Measurements from ENCODE around the gene SIK3.
"Not testable (repeated sequence)": the region's sequence is repeated elsewhere in the genome, so short reads cannot be mapped to it uniquely, and the experiment has no call there.

Gene SIK3

GRCh38 chr11:117045956-117046355 lies 52.3 kb downstream of the SIK3 start:
- DNase-seq (ENCODE audit: low read depth): no peak

- DNase-seq (ENCODE audit: low read depth): no peak
Observed at GRCh38 chr11:117045196-117045595, 53.0 kb downstream of the SIK3 start.

- no peak for DNase-seq (ENCODE audit: low read depth)
Observed at GRCh38 chr11:117044287-117045035, 53.8 kb downstream of the SIK3 start.

- DNase-seq (ENCODE audit: low read depth): no peak
Observed at GRCh38 chr11:117042689-117043088, 55.5 kb downstream of the SIK3 start.

DNA sequence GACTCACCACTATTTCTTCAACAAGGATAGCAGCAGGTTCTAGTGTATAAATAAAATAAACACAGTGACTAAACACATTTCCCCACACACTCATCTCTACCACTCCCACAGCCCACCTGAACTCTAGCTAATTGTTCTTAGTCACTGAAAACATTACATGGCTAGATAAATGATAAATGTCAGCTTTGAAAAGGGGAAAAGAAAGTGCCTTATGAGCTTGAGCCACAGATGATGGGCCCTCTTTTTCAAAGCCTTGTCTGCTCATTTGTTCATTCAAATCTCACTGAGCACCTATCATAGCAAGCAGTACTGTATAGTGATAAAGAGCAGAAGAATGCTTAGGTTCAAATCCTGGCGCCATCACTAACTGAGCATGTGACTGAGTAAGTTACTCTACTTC lies 58.3 kb downstream of the SIK3 start:
- DNase-seq (ENCODE audit: low read depth): no peak

DNA sequence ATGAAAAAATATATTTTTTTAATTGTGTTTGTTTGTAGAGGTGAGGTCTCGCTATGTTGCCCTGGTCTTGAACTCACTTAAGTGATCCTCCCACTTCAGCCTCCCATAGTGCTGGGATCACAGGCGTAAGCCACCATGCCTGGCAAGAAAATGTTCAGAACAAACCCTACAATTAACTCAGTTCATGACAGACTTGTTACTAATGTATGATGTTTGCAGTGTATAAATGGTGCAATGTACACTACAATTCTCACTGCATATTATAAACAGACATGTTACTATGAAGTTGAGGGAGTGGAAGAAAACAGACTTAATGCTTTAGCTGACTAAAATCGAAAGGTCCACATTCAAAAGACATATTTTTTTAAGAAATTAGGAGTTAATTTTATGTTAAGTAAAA lies 59.0 kb downstream of the SIK3 start:
- DNase-seq (ENCODE audit: low read depth): no peak

DNA sequence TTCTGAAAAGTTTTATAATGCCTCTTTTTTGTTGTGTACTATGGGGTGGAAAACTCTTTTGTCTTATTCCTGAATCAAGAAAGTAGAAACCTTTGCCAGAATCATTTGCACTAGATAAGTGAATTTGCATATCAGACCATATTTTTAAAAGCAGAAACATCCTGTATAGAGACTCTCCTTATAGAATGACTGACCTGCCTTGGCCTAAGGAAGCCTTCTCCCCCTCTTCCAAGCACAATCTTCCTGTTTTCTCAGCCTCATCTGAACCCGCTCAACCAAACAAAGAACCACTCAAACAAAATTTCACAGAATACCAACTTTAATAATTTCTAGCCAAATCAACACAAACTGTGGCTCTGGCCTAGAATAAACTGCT lies 60.3 kb downstream of the SIK3 start:
- DNase-seq (ENCODE audit: low read depth): no peak

DNA sequence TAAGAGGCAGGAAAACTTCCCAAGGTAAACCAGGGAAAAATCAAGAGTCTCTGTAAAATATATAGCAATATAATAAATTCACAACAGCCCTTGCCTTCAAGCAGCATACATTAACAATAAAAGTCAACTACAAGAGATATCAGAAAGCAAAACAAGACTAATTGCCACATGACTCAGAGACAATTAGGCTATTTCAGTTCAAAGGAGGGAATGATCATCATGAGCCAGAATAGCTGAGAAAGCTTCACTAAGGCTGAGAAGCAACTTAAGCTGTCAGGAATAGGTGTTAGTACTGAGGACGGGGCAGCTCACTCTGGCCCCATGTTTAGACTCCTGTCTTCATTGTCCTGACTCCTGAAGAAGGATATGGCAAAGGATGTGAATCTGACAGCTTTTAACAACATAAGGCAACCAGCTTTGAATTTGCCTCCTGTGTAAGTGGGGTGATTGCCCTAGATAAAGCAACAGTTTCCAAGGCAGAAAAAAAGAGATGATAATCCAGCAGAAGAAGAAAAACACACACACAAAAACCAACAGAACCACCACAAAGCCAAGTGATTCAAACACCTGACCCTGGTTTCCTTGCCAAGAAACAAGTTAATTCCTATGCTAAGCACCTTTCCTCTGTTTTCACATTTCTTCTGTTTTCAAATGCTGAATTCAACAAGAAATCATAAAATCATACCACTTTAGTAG lies 60.8 kb downstream of the SIK3 start:
- DNase-seq (ENCODE audit: low read depth): no peak

DNA sequence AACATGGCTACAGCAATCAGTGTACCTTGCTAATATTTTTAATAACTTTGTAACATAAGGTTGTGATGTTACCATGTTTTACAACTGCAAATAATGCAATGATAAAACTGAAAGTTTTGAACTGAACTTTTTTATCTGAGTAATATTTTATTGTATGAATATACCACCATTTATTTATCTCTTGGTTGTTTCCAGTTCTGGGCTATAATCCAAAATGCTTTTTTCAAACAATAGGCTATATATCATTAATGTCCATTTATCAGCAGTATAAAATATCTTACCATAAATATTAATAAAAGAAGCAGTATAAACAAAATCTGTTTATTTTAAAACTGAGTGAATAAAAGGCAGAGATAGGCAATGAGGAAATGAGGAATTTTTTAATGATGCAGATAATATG lies 63.3 kb downstream of the SIK3 start:
- no peak for DNase-seq (ENCODE audit: low read depth)

DNA sequence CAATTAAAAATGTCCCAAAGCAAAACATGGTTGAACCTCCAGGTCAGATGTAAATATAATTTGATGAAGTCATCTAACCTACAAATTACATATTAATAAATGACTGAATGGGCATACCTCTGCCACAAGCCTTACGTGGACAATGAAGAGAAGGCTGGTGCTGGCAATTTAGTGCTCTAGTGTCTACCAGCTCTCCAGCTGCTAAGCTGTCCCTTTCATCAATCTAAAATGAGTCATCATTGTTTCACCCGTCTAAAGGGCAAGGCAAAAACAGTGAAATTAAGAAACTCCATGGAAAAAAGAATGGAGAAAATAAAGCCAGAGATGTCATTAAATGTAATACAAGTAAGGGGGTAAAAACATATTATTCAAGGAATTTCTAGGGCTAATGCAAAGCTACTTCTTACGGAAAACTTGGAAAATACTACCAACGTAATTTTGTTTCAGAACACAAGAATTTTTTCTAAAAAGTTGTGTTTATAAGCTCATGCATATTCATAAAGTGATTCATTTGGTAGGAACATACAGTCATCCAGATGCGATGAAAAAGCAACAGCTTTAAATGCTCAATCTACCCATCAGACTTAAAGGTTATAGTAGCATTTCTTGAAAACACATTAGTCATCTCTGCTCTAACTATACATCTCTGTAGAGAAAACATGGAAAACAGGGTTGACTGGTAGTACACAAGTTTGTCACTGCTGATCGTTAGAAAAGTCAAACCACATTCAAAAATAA lies 71.5 kb downstream of the SIK3 start:
- no peak for DNase-seq (ENCODE audit: low read depth)

- DNase-seq (ENCODE audit: low read depth): not testable (repeated sequence)
Observed at GRCh38 chr11:117023707-117024106, 74.5 kb downstream of the SIK3 start.

- DNase-seq (ENCODE audit: low read depth): no peak
Observed at GRCh38 chr11:117023178-117023577, 75.0 kb downstream of the SIK3 start.

GRCh38 chr11:117022526-117022925 lies 75.7 kb downstream of the SIK3 start:
- no peak for DNase-seq (ENCODE audit: low read depth)

DNA sequence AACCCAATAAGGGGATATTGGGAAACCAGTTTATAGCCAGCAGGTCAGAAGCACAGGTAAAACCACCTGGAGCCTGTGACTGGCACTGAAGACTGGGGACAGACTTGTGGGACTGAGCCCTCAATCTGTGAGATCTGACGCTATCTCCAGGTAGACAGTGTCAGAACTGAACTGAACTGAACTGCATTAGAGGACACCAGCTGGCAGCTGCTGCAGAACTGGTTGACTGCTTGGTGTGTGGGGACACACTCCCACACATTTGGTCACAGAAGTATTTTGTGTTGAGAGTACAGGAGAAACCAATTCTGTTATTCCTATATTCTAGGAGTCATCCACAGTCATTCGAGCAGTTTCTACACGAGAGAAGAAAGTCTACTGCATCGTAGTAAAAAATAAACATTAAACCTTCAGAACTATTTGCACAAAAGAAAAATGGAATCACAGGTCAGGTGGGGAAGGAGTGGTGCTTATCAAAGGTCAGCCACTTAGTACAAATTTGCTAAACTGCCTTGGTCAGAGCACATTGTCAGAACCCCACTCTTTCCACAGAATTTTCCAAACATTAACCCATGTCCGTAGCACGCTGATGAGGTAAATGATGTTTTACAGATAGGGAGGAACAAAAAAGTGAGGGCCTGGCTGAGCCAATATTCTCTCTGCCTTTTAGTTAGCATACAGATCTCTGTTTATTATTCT lies 77.2 kb downstream of the SIK3 start:
- DNase-seq (ENCODE audit: low read depth): no peak

GRCh38 chr11:117020287-117020686 lies 77.9 kb downstream of the SIK3 start:
- DNase-seq (ENCODE audit: low read depth): no peak

GRCh38 chr11:117019871-117020270 lies 78.4 kb downstream of the SIK3 start:
- DNase-seq (ENCODE audit: low read depth): no peak

GRCh38 chr11:117017456-117017855 lies 80.8 kb downstream of the SIK3 start:
- DNase-seq (ENCODE audit: low read depth): no peak

DNA sequence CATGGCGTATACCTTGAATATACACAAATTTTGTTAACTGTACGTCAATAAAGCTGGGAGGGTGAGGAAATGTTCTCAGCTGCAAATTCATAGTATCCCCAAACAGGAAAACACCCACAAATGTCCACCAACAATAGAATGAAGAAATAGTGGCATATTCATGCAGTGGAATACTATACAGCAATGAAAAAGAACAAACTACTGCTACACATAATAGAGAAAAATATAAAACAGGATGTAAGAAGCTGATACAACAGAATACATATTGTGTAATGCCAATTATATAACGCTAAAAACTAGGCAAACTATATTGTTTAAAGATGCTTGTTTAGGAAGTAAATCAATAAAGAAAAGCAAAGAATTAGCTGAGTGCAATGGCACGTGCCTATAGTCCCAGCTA lies 81.5 kb downstream of the SIK3 start:
- DNase-seq (ENCODE audit: low read depth): no peak

GRCh38 chr11:117016246-117016645 lies 82.0 kb downstream of the SIK3 start:
- no peak for DNase-seq (ENCODE audit: low read depth)

DNA sequence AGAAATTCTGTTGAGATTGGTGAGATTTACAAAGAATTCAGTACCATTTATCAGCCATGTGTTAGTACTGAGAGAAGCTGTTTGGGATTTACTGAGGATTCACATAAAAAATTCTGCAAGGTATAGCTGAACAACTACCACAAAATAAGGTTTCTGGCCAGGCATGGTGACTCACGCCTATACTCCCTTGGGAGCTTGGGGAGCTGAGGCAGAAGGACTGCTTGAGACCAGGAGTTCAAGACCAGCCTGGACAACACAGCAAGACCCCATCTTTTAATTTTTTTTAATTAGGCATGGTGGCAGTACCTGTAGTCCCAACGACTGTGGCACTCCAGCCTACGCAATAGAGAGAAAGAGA lies 86.7 kb downstream of the SIK3 start:
- DNase-seq (ENCODE audit: low read depth): no peak

GRCh38 chr11:117010808-117011540 lies 87.3 kb downstream of the SIK3 start:
- DNase-seq (ENCODE audit: low read depth): no peak

Measured in activated gamma-delta T cell treated with anti-CD3 and anti-CD28 coated beads, Interleukin-2, amount 50 U/mL, for 16 hours (primary cell).